ENCODE data around the gene COX6A2.

Gene COX6A2

GRCh38 chr16:31404353-31405064 lies 23.7 kb downstream of the COX6A2 start:
- no peak for DNase-seq

GRCh38 chr16:31403590-31404352 lies 24.4 kb downstream of the COX6A2 start:
- no peak for DNase-seq

- no peak for DNase-seq
These were observed 25.5 kb downstream of the COX6A2 start for GRCh38 chr16:31402687-31403086.

GRCh38 chr16:31401436-31401835 lies 26.7 kb downstream of the COX6A2 start:
- DNase-seq = no peak

GRCh38 chr16:31400191-31400590 lies 28.0 kb downstream of the COX6A2 start:
- DNase-seq = no peak

GRCh38 chr16:31397701-31398100 lies 30.5 kb downstream of the COX6A2 start:
- no peak for DNase-seq

GRCh38 chr16:31397096-31397660 lies 31.0 kb downstream of the COX6A2 start:
- no peak for DNase-seq

GRCh38 chr16:31395647-31396046 lies 32.5 kb downstream of the COX6A2 start:
- DNase-seq = no peak

- DNase-seq = no peak
These were observed 35.1 kb downstream of the COX6A2 start, which contains the start of gene ITGAD for GRCh38 chr16:31393056-31393455. TSS of gene ITGAD (plus strand) at chr16:31393335. CDS start at chr16:31393361, 26 bp downstream.

- DNase-seq = no peak
These were observed 37.6 kb downstream of the COX6A2 start for GRCh38 chr16:31390504-31391041.

GRCh38 chr16:31388535-31388934 lies 39.6 kb downstream of the COX6A2 start:
- DNase-seq = no peak

- no peak for DNase-seq
These were observed 41.8 kb downstream of the COX6A2 start for GRCh38 chr16:31386157-31386984.

GRCh38 chr16:31385680-31386079 lies 42.5 kb downstream of the COX6A2 start:
- DNase-seq = no peak

GRCh38 chr16:31382485-31383161 lies 45.5 kb downstream of the COX6A2 start:
- DNase-seq = no peak

GRCh38 chr16:31380201-31380600 lies 48.0 kb downstream of the COX6A2 start:
- DNase-seq = no peak
